GM12875 (cell line): ENCODE data around the gene LYRM4.

Experiments used
- H3K4me3 ChIP-seq: one replicate; pipeline ENCODE4 v1.5.1; 2011; ENCODE audit warnings: low read depth, low read length, control low read depth
- TF ChIP-seq, protein P1 (sequence below): IDR thresholded peaks from 2 replicates; pipeline ENCODE4 v1.5.1; 2011; ENCODE audit warnings: low read depth, mild to moderate bottlenecking, control low read depth, inconsistent platforms, low read length, moderate library complexity, borderline replicate concordance; ENCODE audit not compliant: insufficient read depth

Gene LYRM4

GRCh38 chr6:5127106-5127687 lies 133.6 kb downstream of the LYRM4 start:
- TF ChIP-seq, protein P1, sequence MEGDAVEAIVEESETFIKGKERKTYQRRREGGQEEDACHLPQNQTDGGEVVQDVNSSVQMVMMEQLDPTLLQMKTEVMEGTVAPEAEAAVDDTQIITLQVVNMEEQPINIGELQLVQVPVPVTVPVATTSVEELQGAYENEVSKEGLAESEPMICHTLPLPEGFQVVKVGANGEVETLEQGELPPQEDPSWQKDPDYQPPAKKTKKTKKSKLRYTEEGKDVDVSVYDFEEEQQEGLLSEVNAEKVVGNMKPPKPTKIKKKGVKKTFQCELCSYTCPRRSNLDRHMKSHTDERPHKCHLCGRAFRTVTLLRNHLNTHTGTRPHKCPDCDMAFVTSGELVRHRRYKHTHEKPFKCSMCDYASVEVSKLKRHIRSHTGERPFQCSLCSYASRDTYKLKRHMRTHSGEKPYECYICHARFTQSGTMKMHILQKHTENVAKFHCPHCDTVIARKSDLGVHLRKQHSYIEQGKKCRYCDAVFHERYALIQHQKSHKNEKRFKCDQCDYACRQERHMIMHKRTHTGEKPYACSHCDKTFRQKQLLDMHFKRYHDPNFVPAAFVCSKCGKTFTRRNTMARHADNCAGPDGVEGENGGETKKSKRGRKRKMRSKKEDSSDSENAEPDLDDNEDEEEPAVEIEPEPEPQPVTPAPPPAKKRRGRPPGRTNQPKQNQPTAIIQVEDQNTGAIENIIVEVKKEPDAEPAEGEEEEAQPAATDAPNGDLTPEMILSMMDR = no peak
- no peak overlapping the region for H3K4me3 ChIP-seq

DNA sequence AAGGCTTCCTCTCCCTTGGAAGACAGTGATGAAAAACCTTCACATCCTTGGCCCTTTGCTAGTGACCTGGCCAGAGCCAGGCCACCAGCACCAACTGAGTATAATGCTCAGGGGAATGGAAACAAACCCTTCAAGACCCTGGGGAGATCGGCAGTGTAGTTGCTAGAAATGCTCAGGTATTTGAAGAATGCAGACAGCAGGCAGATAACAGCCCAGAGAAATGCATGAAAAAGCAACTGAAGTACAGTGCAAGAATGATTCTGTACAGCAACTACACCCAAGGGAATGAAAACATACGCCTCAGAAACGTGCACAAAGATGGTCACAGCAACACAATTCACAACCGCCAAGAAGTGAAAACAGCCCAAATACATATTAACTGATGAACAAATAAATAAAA lies 134.5 kb downstream of the LYRM4 start:
- TF ChIP-seq, protein P1 = no peak

GRCh38 chr6:5125152-5126006 lies 135.4 kb downstream of the LYRM4 start:
- no peak overlapping the region for H3K4me3 ChIP-seq
- TF ChIP-seq, protein P1 = no peak

More for the DNA sequence above, 134.5 kb downstream of the LYRM4 start:
- no peak overlapping the region for H3K4me3 ChIP-seq

- H3K4me3 ChIP-seq = no peak overlapping the region
- TF ChIP-seq, protein P1 = no peak
Observed at GRCh38 chr6:5124526-5124925, 136.2 kb downstream of the LYRM4 start.

DNA sequence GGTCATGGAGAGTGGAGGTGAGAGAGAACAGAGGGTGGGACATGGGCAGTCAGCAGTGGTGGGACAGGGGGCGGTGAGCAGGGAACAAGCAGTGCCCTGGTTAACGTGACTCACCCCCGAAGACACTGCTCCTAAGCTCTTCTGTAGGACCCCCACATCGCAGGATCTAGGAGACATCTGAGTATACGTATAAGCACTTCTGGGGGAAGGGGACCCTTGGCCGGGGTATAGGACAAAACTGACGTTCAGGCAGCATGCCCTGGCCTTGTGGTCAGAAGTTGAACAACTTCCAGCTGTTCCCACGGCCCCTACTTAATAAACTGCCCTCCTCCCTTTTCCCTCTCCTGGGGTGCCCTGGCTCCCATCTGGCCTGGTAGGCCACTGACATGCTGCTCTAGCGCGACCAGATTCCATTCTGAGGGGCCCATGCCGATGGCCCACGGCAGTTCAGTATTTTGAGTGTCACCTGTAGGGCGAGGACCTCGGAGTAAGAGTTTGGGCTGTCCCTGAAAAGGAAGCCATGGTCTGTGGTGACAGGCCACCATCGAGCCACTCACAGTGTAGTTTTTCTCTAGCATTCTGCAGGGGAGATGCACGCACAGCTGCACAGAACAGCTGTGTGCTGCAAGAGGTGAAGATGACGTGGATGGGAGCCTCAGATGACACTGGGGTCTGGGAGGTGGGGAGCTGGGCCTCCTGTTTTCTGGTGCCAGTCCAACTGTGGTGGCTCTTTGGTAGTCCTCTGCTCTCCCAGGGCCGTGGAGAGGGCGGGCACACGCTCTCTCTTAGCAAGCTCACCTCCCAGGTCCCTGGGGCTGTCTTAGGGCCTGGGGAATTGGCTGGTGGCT lies 137.2 kb downstream of the LYRM4 start:
- TF ChIP-seq, protein P1 = no peak
- no peak overlapping the region for H3K4me3 ChIP-seq

GRCh38 chr6:5122504-5123112 lies 138.1 kb downstream of the LYRM4 start:
- H3K4me3 ChIP-seq = no peak overlapping the region
- TF ChIP-seq, protein P1 = no peak
